Activated CD4-positive, alpha-beta T cell treated with anti-CD3 and anti-CD28 coated beads, Interleukin-2, amount 50 U/mL, for 16 hours (primary cell): Measurements from ENCODE around the gene CRYBG2.

ENCODE experiments used
- DNase-seq: peaks from one replicate; pipeline ENCODE4 v3.0.0-alpha.2; 2020

Gene CRYBG2

DNA sequence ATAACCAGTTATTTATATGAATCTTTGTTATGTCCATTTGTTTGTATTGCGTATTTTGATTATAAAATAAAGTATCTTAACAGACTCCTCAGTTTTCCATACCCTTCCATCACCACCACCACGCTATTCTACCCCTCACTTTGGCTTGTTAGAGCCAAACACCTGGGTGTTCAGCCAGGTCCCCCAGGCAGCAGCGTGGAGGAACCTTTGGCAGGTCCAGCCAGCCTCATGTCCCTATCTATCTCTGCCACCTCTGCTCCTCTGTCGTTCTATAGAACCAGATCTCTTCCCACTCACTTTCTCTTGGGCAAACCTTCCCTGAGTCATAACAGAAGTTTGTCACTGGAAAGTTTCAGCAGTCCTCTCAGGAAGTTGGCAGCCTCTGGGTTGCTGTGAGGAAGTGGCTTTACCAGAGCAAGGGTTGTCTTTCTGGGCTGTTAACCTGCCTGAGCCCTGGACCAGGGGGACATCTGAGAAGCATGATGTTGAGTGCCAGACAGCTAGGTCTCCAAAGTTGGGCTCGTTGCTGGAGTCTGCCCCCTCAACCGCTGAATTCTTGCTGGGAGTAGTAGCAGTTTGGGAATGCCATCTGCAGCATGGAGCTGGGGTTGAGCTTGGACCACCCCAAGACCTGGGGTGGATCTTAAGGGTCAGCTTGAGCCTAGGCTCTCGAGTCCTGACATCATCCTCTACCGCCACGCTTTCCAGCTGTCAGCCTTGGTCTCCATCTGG, 75.0 kb downstream of the CRYBG2 start:
- peak; percentile 80 for DNase-seq

DNA sequence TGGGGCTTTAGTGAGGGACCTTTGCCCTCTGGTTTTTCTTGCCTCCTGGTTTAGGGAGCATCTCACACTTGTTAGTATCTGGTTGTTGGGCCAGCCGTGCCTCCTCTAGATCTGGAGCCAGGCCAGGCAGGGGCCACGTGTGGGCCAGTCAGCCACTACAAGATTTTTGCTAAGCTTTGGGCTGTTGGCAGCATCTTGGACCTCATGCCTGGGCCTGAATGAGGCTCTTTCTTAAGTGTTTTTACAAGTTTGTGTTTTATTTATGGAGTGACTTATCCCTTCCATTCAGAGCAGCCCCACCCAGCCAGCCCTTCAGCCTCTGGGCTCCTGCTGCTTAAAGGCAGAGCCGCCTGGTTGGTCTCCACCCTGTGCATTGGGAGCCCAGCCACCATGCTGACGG, 75.6 kb downstream of the CRYBG2 start:
- peak; percentile 3 for DNase-seq

DNA sequence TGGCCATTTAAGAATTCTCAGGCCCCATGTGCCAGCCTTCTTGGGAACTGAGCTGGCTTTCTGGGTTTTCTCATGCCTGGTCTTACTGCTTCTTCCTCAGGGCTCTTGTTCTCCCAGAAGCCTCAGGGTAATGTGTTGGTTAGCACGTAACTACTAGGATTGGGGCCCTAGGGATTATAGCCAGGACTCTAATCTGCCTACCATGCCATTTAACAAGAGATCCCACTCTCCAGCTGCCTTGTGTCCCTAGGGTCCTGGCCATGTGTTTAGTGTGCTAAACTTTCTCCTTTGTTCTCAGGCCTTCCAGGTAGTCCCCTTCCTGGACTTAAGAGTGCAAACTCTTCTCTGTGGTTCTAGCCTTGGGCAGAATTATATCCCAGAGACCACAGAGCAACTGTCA, 76.2 kb downstream of the CRYBG2 start:
- no peak for DNase-seq

DNA sequence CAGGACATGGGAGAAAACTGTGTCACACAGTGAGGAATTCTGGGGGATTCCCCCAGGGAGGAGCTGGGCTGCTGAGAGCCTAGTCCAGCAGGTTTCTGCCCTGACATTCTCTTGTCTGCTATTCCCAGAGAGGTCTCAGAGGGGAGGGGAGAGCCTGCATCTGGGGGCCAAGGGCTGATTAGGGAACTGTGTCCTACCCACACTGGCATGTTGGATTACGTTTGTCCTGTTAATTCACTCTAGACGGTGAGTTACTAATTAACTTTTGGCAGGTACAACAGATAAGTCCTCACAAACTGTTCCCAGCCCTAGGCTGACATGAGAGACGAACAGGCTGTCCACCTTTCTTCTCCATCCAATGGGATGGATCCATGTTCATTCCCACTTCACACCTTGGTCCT, 76.7 kb downstream of the CRYBG2 start:
- no peak for DNase-seq

DNA sequence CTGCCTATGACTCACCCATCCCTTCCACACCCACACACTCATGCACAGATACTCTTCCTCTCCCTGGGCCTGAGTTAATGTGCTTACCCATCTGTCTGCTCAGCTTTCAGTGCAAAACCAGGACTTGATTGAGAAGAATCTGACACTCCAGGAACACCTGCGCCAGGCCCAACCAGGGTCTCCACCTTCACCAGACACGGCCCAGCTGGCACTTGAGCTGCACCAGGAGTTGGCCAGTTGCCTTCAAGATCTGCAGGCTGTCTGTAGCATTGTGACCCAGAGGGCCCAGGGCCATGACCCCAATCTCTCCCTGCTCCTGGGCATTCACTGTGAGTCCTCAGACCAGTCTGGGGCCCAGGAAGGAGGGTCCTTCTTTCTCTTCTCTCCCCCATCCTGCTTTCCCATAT, 77.5 kb downstream of the CRYBG2 start:
- no peak for DNase-seq

DNA sequence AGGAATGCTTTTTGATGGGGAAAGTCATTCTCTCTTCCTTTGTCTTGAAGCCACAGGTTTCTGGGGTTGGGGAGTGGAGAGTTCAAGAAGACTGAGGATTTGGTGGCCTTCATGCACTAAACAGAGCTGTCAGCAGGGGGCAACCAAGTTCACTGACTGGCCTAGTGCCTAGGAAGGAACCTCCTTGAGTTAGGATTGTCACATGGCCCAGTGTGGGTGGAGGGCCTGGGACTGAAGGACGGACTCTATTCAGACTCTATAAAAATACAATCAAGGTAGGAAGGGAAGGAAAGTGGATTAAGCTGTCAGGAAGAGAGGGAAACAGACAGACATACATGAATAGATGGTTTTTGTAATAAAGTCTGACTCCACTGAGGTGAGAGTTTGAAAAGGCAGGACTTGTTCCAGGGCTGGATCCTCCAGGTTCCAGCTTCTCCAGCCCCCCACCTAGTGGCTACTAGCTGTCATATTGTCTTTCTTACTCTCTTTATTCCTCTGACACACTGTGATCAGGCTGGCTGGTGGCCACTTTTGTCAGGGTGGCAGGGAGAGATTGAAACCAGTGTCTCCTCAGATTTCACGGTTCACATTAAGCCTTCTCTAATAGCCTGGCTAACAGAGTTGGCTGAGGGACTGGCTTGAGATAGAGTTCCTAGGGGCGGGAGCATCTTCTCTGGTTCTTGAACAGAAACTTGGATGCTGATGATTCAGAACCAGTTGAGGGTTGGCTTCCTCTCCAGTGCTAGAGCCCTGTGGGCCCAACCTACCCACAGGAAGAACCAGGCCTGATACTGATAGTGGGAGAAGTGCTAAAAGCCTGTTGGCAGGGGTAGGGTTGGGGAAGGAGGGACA, 78.1 kb downstream of the CRYBG2 start:
- DNase-seq, result peak; percentile 93

DNA sequence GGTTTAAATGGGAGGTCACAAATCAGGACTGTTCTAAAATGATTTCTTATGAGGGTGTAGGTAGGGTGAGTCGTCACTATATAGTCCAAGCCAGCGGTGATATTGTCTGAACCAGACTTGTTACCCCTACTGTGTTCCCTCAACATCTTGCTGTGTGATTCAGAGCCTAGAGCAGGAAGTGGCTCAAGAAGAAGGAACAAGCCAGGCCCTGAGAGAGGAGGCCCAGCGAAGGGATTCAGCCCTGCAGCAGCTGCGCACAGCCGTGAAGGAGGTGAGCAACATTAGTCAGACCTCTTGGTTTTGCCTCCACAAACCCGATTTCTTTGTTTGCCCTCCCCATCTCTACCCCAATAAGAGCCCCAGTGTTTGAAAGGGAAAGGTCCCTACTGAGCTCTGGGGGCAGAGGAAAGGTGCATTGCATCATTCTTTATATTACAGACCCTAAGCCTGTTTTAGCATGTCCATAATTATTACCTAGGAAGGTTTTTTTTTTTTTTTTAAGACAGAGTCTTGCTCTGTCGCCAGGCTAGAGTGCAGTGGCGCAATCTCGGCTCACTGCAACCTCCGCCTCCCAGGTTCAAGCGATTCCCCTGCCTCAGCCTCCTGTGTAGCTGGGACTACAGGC, 79.0 kb downstream of the CRYBG2 start:
- DNase-seq, result peak; percentile 35
